ENCODE data around the gene MAB21L3. TPM values are rescaled to one million over a fixed set of nuclear protein-coding genes. Genes with fewer than 3 reads are reported as not detected.

The MAB21L3 gene
- total RNA-seq, 1 experiment from 2014 or later = 4.8 TPM

DNA sequence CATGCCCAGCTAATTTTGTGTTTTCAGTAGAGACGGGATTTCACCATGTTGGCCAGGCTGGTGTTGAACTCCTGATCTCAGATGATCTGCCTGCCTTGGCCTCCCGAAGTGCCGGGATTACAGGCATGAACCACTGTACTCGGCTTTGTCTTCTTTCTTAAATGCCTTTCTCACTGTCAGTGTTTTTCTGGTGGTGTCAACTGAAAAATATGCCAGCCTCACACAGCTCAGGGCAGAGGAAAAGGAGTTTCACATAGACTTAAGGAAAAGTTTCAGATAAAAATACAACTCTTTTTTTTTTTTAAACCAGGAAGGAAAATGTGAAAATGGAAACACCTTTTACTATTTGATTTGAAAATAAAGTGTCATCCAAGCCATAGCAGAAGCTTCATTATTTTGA lies 4.6 kb upstream of the MAB21L3 start:
- no peaks in the 10 kb centered on the region for H3K27me3 ChIP-seq (replicated peaks; ENCODE audit: insufficient read depth, low read depth, low read length, poor library complexity)
- H3K4me1 ChIP-seq (ENCODE audit: insufficient read depth, low read length, poor library complexity, severe bottlenecking) = peaks cover 19% of the 10 kb centered on the region
- intact Hi-C loops (cut with micrococcal nuclease; ENCODE audit: unreplicated experiment) = no loop called here
- no peak for DNase-seq (ENCODE audit: low spot score)
- POLR2A ChIA-PET (ENCODE audit: low non-redundant PET) = no interaction called here
- CTCF ChIA-PET = no interaction called here
- no TSS peak for BruUV-seq (replicated peaks)
- H3K36me3 ChIP-seq (ENCODE audit: insufficient read depth, low read length, poor library complexity, severe bottlenecking) = no peaks in the 10 kb centered on the region
- TF ChIP-seq EZH2 (IDR thresholded peaks at IDR 0.05; ENCODE audit: borderline replicate concordance, low read depth, low read length, poor library complexity, severe bottlenecking) = no peak
- H3K27ac ChIP-seq (ENCODE audit: low read depth, low read length, poor library complexity, severe bottlenecking) = no peak overlapping the region
- H3K9me3 ChIP-seq (ENCODE audit: low read depth, low read length, poor library complexity, severe bottlenecking) = no peaks in the 10 kb centered on the region
- H3K4me3 ChIP-seq (ENCODE audit: low read depth, low read length, poor library complexity, severe bottlenecking) = no peak overlapping the region

GRCh38 chr1:116107371-116107770 lies 3.8 kb upstream of the MAB21L3 start:
- no peak for DNase-seq (ENCODE audit: low spot score)
- H3K36me3 ChIP-seq (ENCODE audit: insufficient read depth, low read length, poor library complexity, severe bottlenecking) = no peaks in the 10 kb centered on the region
- H3K4me1 ChIP-seq (ENCODE audit: insufficient read depth, low read length, poor library complexity, severe bottlenecking) = peaks cover 24% of the 10 kb centered on the region
- no peak overlapping the region for H3K27ac ChIP-seq (ENCODE audit: low read depth, low read length, poor library complexity, severe bottlenecking)
- H3K9me3 ChIP-seq (ENCODE audit: low read depth, low read length, poor library complexity, severe bottlenecking) = no peaks in the 10 kb centered on the region
- POLR2A ChIA-PET (ENCODE audit: low non-redundant PET) = no interaction called here
- H3K4me3 ChIP-seq (ENCODE audit: low read depth, low read length, poor library complexity, severe bottlenecking) = no peak overlapping the region
- CTCF ChIA-PET = interaction anchor here (0.6 kb wide), 1 partner anchor 269 kb away, joined by 7 read pairs; no protein-coding TSS in a partner anchor
- BruUV-seq (replicated peaks) = no TSS peak
- intact Hi-C loops (cut with micrococcal nuclease; ENCODE audit: unreplicated experiment) = no loop called here
- no peaks in the 10 kb centered on the region for H3K27me3 ChIP-seq (replicated peaks; ENCODE audit: insufficient read depth, low read depth, low read length, poor library complexity)
- TF ChIP-seq CTCF (conservative IDR thresholded peaks at IDR 0.05; ENCODE audit: low read depth, low read length) = no peak
- TF ChIP-seq EZH2 (IDR thresholded peaks at IDR 0.05; ENCODE audit: borderline replicate concordance, low read depth, low read length, poor library complexity, severe bottlenecking) = no peak

DNA sequence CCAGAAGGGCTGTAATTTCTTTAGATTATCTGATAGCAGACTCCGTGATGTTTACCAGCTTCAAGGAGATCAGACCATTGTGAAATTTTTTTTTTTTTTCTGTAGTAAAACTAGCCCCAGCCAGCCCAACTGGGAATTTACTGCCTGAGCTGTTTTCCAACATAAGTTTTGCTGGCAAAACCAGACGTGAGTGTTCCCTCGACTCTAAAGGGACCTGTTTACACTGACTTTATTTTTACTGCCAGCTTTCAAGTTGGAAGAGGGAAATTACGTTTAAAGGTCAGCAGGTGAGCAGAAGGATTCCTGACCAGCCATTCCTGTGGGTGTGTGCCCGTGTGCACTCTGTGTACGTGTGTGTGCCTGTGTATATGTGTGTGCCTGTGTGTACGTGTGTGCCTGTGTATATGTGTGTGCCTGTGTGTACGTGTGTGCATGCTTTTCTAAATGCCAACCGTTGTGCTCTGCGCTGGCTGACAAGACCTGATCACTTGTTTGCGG lies 374 bp downstream of the MAB21L3 start:
- CTCF ChIA-PET = interaction anchor here (0.7 to 1.1 kb wide), 2 partner anchors 27 to 439 kb away, joined by 3 to 4 read pairs; no protein-coding TSS in a partner anchor
- peaks cover 38% of the 10 kb centered on the region for H3K4me1 ChIP-seq (ENCODE audit: insufficient read depth, low read length, poor library complexity, severe bottlenecking)
- H3K36me3 ChIP-seq (ENCODE audit: insufficient read depth, low read length, poor library complexity, severe bottlenecking) = no peaks in the 10 kb centered on the region
- intact Hi-C loops (cut with micrococcal nuclease; ENCODE audit: unreplicated experiment) = no loop called here
- BruUV-seq (replicated peaks) = no TSS peak
- no peaks in the 10 kb centered on the region for H3K27me3 ChIP-seq (replicated peaks; ENCODE audit: insufficient read depth, low read depth, low read length, poor library complexity)
- POLR2A ChIA-PET (ENCODE audit: low non-redundant PET) = interaction anchor here (0.6 kb wide), 1 partner anchor 1229 kb away, joined by 4 read pairs; no protein-coding TSS in a partner anchor
- DNase-seq (ENCODE audit: low spot score) = no peak
- no peaks in the 10 kb centered on the region for H3K9me3 ChIP-seq (ENCODE audit: low read depth, low read length, poor library complexity, severe bottlenecking)
- H3K27ac ChIP-seq (ENCODE audit: low read depth, low read length, poor library complexity, severe bottlenecking) = peak overlapping the region; percentile 26
- no peak for TF ChIP-seq CTCF (conservative IDR thresholded peaks at IDR 0.05; ENCODE audit: low read depth, low read length)
- no peak for TF ChIP-seq EZH2 (IDR thresholded peaks at IDR 0.05; ENCODE audit: borderline replicate concordance, low read depth, low read length, poor library complexity, severe bottlenecking)
- H3K4me3 ChIP-seq (ENCODE audit: low read depth, low read length, poor library complexity, severe bottlenecking) = no peak overlapping the region

All from A673 (cell line).